ENCODE data around the gene FAT3.

The FAT3 gene

GRCh38 chr11:92224407-92225124, at the start of gene FAT3:
TSS of gene FAT3 (plus strand) at chr11:92224818. CDS start at chr11:92352113, 127,295 bp downstream.
- H3K9me3 Mint-ChIP-seq: peaks cover 8% of the 10 kb centered on the region
- peaks cover 31% of the 10 kb centered on the region for H3K27me3 Mint-ChIP-seq
- no peaks in the 10 kb centered on the region for H3K4me1 Mint-ChIP-seq
- H3K36me3 Mint-ChIP-seq: no peaks in the 10 kb centered on the region
- H3K27ac Mint-ChIP-seq: no peak within 1 kb of the TSS
- H3K4me3 Mint-ChIP-seq: no peak within 1 kb of the TSS

GRCh38 chr11:92179017-92179670, 45.5 kb upstream of the FAT3 start:
- Mint-ChIP-seq H3K27ac (no peak overlapping the region), H3K27me3 (peaks cover 1% of the 10 kb centered on the region), H3K4me3 (no peak overlapping the region)

GRCh38 chr11:92180226-92180625, 44.4 kb upstream of the FAT3 start:
- no peaks in the 10 kb centered on the region for H3K4me1 Mint-ChIP-seq
- peaks cover 11% of the 10 kb centered on the region for H3K9me3 Mint-ChIP-seq
- no peaks in the 10 kb centered on the region for H3K36me3 Mint-ChIP-seq
- H3K27me3 Mint-ChIP-seq: peaks cover 2% of the 10 kb centered on the region
- no peak overlapping the region for H3K4me3 Mint-ChIP-seq
- H3K27ac Mint-ChIP-seq: no peak overlapping the region

More at GRCh38 chr11:92179017-92179670, 45.5 kb upstream of the FAT3 start:
- no peaks in the 10 kb centered on the region for H3K9me3 Mint-ChIP-seq
- no peaks in the 10 kb centered on the region for H3K36me3 Mint-ChIP-seq
- H3K4me1 Mint-ChIP-seq: no peaks in the 10 kb centered on the region

- Mint-ChIP-seq H3K9me3 (peaks cover 12% of the 10 kb centered on the region), H3K4me1 (no peaks in the 10 kb centered on the region), H3K27me3 (peaks cover 2% of the 10 kb centered on the region), H3K36me3 (no peaks in the 10 kb centered on the region), H3K27ac (no peak overlapping the region), H3K4me3 (no peak overlapping the region)
Measured at GRCh38 chr11:92180664-92181251, 43.9 kb upstream of the FAT3 start.

- H3K36me3 Mint-ChIP-seq: no peaks in the 10 kb centered on the region
- H3K4me1 Mint-ChIP-seq: no peaks in the 10 kb centered on the region
- no peak overlapping the region for H3K4me3 Mint-ChIP-seq
- H3K9me3 Mint-ChIP-seq: no peaks in the 10 kb centered on the region
- no peak overlapping the region for H3K27ac Mint-ChIP-seq
- no peaks in the 10 kb centered on the region for H3K27me3 Mint-ChIP-seq
Measured at GRCh38 chr11:92190535-92191206, 33.9 kb upstream of the FAT3 start.

- Mint-ChIP-seq H3K9me3 (peaks cover 2% of the 10 kb centered on the region), H3K4me3 (no peak overlapping the region), H3K4me1 (no peaks in the 10 kb centered on the region), H3K27me3 (no peaks in the 10 kb centered on the region), H3K27ac (no peak overlapping the region), H3K36me3 (no peaks in the 10 kb centered on the region)
Measured at GRCh38 chr11:92192141-92192540, 32.5 kb upstream of the FAT3 start.

- no peaks in the 10 kb centered on the region for H3K27me3 Mint-ChIP-seq
- no peaks in the 10 kb centered on the region for H3K4me1 Mint-ChIP-seq
- H3K27ac Mint-ChIP-seq: no peak overlapping the region
- H3K4me3 Mint-ChIP-seq: no peak overlapping the region
- no peaks in the 10 kb centered on the region for H3K36me3 Mint-ChIP-seq
- peaks cover 5% of the 10 kb centered on the region for H3K9me3 Mint-ChIP-seq
Measured at GRCh38 chr11:92198268-92198667, 26.4 kb upstream of the FAT3 start.

- H3K4me1 Mint-ChIP-seq: no peaks in the 10 kb centered on the region
- no peak overlapping the region for H3K27ac Mint-ChIP-seq
- H3K4me3 Mint-ChIP-seq: no peak overlapping the region
- no peaks in the 10 kb centered on the region for H3K27me3 Mint-ChIP-seq
- no peaks in the 10 kb centered on the region for H3K36me3 Mint-ChIP-seq
- H3K9me3 Mint-ChIP-seq: peaks cover 5% of the 10 kb centered on the region
Measured at GRCh38 chr11:92199991-92200390, 24.6 kb upstream of the FAT3 start.

GRCh38 chr11:92204731-92205130, 19.9 kb upstream of the FAT3 start:
- Mint-ChIP-seq H3K27ac (no peak overlapping the region), H3K4me1 (no peaks in the 10 kb centered on the region), H3K27me3 (no peaks in the 10 kb centered on the region), H3K36me3 (no peaks in the 10 kb centered on the region), H3K9me3 (no peaks in the 10 kb centered on the region), H3K4me3 (no peak overlapping the region)

- H3K27ac Mint-ChIP-seq: no peak overlapping the region
- H3K9me3 Mint-ChIP-seq: no peaks in the 10 kb centered on the region
- H3K36me3 Mint-ChIP-seq: no peaks in the 10 kb centered on the region
- H3K4me1 Mint-ChIP-seq: no peaks in the 10 kb centered on the region
- H3K27me3 Mint-ChIP-seq: no peaks in the 10 kb centered on the region
- H3K4me3 Mint-ChIP-seq: no peak overlapping the region
Measured at GRCh38 chr11:92206441-92206840, 18.2 kb upstream of the FAT3 start.

GRCh38 chr11:92211576-92212167, 12.9 kb upstream of the FAT3 start:
- no peaks in the 10 kb centered on the region for H3K4me1 Mint-ChIP-seq
- H3K36me3 Mint-ChIP-seq: no peaks in the 10 kb centered on the region
- H3K9me3 Mint-ChIP-seq: no peaks in the 10 kb centered on the region
- no peak overlapping the region for H3K4me3 Mint-ChIP-seq
- no peak overlapping the region for H3K27ac Mint-ChIP-seq
- H3K27me3 Mint-ChIP-seq: no peaks in the 10 kb centered on the region

- H3K36me3 Mint-ChIP-seq: no peaks in the 10 kb centered on the region
- no peaks in the 10 kb centered on the region for H3K9me3 Mint-ChIP-seq
Measured at GRCh38 chr11:92212530-92212929, 12.1 kb upstream of the FAT3 start.

GRCh38 chr11:92216789-92217188, 7.8 kb upstream of the FAT3 start:
- H3K36me3 Mint-ChIP-seq: no peaks in the 10 kb centered on the region
- peaks cover 8% of the 10 kb centered on the region for H3K9me3 Mint-ChIP-seq
- H3K4me1 Mint-ChIP-seq: no peaks in the 10 kb centered on the region
- H3K4me3 Mint-ChIP-seq: no peak overlapping the region
- H3K27me3 Mint-ChIP-seq: peaks cover 8% of the 10 kb centered on the region
- H3K27ac Mint-ChIP-seq: no peak overlapping the region

More at GRCh38 chr11:92212530-92212929, 12.1 kb upstream of the FAT3 start:
- Mint-ChIP-seq H3K27me3 (peaks cover 1% of the 10 kb centered on the region), H3K4me1 (no peaks in the 10 kb centered on the region), H3K27ac (no peak overlapping the region), H3K4me3 (no peak overlapping the region)

- Mint-ChIP-seq H3K27me3 (peaks cover 22% of the 10 kb centered on the region), H3K36me3 (no peaks in the 10 kb centered on the region), H3K9me3 (peaks cover 8% of the 10 kb centered on the region), H3K4me3 (no peak overlapping the region), H3K4me1 (no peaks in the 10 kb centered on the region), H3K27ac (no peak overlapping the region)
Measured at GRCh38 chr11:92219476-92219875, 5.1 kb upstream of the FAT3 start.

GRCh38 chr11:92222701-92223100, 1.9 kb upstream of the FAT3 start:
- H3K27ac Mint-ChIP-seq: no peak overlapping the region
- H3K9me3 Mint-ChIP-seq: peaks cover 8% of the 10 kb centered on the region
- no peaks in the 10 kb centered on the region for H3K36me3 Mint-ChIP-seq
- no peaks in the 10 kb centered on the region for H3K4me1 Mint-ChIP-seq
- H3K27me3 Mint-ChIP-seq: peaks cover 30% of the 10 kb centered on the region
- no peak overlapping the region for H3K4me3 Mint-ChIP-seq

Measured in activated naive CD4-positive, alpha-beta T cell treated with anti-CD3 and anti-CD28 coated beads, Interleukin-2, amount 50 U/mL, for 24 hours (primary cell).